Measurements from ENCODE around the gene LRP1B. TPM values are rescaled to one million over a fixed set of nuclear protein-coding genes. Genes with fewer than 3 reads are reported as not detected.

Gene LRP1B
- total RNA-seq, 1 donor from 2014 or later: not detected

DNA sequence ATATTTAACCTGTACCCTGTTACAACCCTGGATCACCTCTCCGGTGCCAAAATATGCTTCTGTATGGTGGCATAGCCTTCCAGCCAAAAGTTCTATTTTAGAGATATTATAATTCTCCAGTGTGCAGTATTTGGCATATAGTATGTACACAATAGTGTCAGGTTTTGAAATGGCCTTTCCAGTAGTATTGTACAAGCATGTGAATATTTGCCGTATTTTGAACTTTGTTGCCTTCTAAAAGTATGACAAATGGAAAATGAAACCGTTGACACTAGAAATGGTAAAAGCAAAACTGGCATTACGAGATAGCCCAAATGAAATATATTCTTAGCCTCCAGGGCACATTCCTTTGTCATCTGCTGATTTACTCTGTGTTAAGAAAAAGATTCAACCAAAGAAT is 431.2 kb downstream of the LRP1B start:
- intact Hi-C loops (cut with micrococcal nuclease): no loop called here
- DNase-seq (ENCODE audit: low spot score): no peak
- H3K36me3 Mint-ChIP-seq (ENCODE audit: low read depth): no peaks in the 10 kb centered on the region
- no peak overlapping the region for H3K27ac Mint-ChIP-seq
- H3K4me1 Mint-ChIP-seq (ENCODE audit: low read depth): no peaks in the 10 kb centered on the region
- no peaks in the 10 kb centered on the region for H3K27me3 Mint-ChIP-seq (ENCODE audit: low read depth)
- no peak overlapping the region for H3K4me3 Mint-ChIP-seq (ENCODE audit: low read depth)
- peaks cover 10% of the 10 kb centered on the region for H3K9me3 Mint-ChIP-seq

DNA sequence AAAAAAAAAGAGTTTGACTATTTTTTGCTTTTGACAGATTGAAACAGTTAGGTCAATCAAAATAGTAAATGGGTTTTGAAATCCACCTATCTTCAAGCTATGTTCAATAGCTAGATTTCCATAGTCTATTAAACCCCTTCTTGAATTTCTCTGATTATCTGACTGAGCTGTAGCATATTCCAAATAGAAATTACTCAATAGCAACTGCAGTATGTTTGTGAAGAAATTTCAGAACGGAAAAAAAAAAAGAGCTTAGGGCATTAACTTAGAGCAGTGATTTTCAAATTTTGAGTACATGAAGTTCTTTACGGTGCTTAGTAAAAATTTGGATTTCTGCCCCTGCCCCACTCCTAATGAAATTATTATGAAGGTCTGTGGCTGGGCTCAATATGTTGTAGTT is 432.3 kb downstream of the LRP1B start:
- Mint-ChIP-seq H3K4me1 (ENCODE audit: low read depth) (no peaks in the 10 kb centered on the region), H3K4me3 (ENCODE audit: low read depth) (no peak overlapping the region), H3K9me3 (peaks cover 15% of the 10 kb centered on the region), H3K36me3 (ENCODE audit: low read depth) (no peaks in the 10 kb centered on the region), H3K27me3 (ENCODE audit: low read depth) (no peaks in the 10 kb centered on the region), H3K27ac (no peak overlapping the region)
- intact Hi-C loops (cut with micrococcal nuclease): no loop called here
- no peak for DNase-seq (ENCODE audit: low spot score)

DNA sequence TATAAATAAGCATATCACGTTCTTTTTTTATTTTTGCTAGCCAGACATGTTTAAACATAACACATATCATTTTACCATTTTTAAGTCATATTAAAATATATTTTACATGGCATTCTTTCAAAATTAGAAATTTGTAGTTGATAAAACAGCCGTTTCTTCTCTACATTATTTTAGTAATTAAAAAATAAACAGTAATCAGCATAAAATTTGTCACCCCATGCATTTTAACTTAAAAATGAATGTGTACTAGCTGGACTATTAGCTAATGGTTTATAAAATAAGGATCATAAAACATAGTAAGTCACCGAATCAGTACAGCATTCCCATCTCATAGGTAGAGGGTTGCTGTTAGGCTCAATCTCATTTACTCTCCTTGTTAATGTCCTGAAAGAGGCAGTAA is 433.8 kb downstream of the LRP1B start:
- Mint-ChIP-seq H3K27ac (no peak overlapping the region), H3K36me3 (ENCODE audit: low read depth) (no peaks in the 10 kb centered on the region), H3K9me3 (peaks cover 15% of the 10 kb centered on the region), H3K4me3 (ENCODE audit: low read depth) (no peak overlapping the region), H3K27me3 (ENCODE audit: low read depth) (no peaks in the 10 kb centered on the region), H3K4me1 (ENCODE audit: low read depth) (no peaks in the 10 kb centered on the region)
- intact Hi-C loops (cut with micrococcal nuclease): no loop called here
- no peak for DNase-seq (ENCODE audit: low spot score)

DNA sequence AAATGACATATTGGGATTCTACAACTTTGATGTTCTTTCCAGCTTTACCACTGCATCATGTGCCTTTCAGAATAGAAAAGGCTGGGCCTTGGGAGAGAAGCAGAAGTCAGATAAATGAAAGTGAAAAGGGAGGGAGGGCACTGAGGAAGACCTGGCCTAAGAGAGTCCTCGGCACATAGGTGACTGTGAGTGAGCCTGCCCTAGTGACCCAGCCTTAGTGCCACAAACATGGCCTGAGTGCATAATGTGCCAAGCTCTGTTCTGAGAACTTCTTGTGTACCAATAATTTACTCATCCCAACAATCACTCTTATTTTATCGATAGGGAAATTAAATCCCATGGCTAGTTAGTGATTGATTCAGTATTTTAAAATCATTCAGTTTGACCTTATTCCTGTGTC is 436.6 kb downstream of the LRP1B start:
- Mint-ChIP-seq H3K27ac (no peak overlapping the region), H3K4me1 (ENCODE audit: low read depth) (no peaks in the 10 kb centered on the region), H3K27me3 (ENCODE audit: low read depth) (no peaks in the 10 kb centered on the region), H3K9me3 (peaks cover 15% of the 10 kb centered on the region), H3K36me3 (ENCODE audit: low read depth) (no peaks in the 10 kb centered on the region), H3K4me3 (ENCODE audit: low read depth) (no peak overlapping the region)
- no peak for DNase-seq (ENCODE audit: low spot score)
- intact Hi-C loops (cut with micrococcal nuclease): no loop called here

DNA sequence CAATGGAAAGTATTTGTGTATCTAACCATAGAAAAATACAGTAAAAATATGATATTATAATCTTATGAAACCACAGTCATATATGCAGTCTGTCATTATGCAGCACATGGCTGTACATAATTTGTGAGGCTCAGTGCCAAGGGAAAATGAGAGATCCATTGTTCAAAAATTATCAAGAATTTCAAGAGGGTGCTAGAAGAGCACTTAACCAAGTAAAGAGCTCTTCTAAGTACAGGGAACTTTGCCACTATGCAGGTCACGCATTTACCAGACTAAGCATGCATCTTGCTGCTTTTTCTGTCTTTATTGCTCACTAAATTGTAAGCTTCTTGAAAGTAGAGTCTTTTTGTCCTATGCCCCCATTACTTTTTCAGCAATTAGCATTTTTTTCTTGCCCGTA is 438.0 kb downstream of the LRP1B start:
- H3K4me1 Mint-ChIP-seq (ENCODE audit: low read depth): no peaks in the 10 kb centered on the region
- no peak for DNase-seq (ENCODE audit: low spot score)
- peaks cover 15% of the 10 kb centered on the region for H3K9me3 Mint-ChIP-seq
- H3K27me3 Mint-ChIP-seq (ENCODE audit: low read depth): no peaks in the 10 kb centered on the region
- intact Hi-C loops (cut with micrococcal nuclease): no loop called here
- H3K27ac Mint-ChIP-seq: no peak overlapping the region
- H3K4me3 Mint-ChIP-seq (ENCODE audit: low read depth): no peak overlapping the region
- H3K36me3 Mint-ChIP-seq (ENCODE audit: low read depth): no peaks in the 10 kb centered on the region

DNA sequence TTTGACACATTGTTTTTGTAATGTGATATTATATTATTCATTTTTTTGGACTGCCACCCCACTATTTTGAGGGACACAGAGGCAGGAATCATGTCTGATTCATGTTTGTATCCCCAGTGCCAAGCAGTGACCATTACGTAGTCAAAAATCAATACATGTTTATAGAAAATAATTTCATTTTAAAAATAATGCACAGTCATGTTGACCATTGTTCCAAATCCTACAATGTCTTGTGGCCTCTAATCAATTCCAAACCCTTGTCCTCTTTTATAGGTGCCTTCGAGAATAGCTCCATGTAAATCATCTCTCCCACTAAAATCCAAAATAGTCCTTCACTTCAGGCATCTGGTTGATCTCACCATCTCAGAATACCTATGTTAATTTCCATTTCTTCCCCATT is 454.7 kb downstream of the LRP1B start:
- no peak overlapping the region for H3K4me3 Mint-ChIP-seq (ENCODE audit: low read depth)
- H3K36me3 Mint-ChIP-seq (ENCODE audit: low read depth): no peaks in the 10 kb centered on the region
- no peak for DNase-seq (ENCODE audit: low spot score)
- no peak overlapping the region for H3K27ac Mint-ChIP-seq
- H3K4me1 Mint-ChIP-seq (ENCODE audit: low read depth): no peaks in the 10 kb centered on the region
- H3K27me3 Mint-ChIP-seq (ENCODE audit: low read depth): no peaks in the 10 kb centered on the region
- intact Hi-C loops (cut with micrococcal nuclease): no loop called here
- H3K9me3 Mint-ChIP-seq: peaks cover 15% of the 10 kb centered on the region

DNA sequence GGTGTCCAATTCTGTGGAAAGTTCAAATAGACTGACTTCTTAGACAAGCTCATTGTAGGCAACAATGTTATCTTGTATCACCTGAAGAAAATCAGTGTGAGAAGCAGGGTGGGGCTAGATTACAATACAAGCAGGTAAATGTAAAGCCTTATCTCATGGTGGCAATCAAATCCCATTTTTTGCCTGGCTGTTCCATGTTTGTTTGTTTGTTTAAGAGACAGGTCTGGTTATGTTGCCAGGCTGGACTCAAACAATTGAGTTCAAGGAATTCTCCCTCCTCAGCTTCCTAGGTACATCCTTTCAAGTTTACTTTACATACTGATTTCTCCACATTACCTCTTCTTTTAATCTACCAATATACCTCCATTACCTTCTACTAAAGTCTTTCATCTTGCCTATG is 464.6 kb downstream of the LRP1B start:
- no peaks in the 10 kb centered on the region for H3K27me3 Mint-ChIP-seq (ENCODE audit: low read depth)
- DNase-seq (ENCODE audit: low spot score): no peak
- peaks cover 22% of the 10 kb centered on the region for H3K9me3 Mint-ChIP-seq
- H3K4me1 Mint-ChIP-seq (ENCODE audit: low read depth): no peaks in the 10 kb centered on the region
- H3K4me3 Mint-ChIP-seq (ENCODE audit: low read depth): no peak overlapping the region
- intact Hi-C loops (cut with micrococcal nuclease): no loop called here
- H3K36me3 Mint-ChIP-seq (ENCODE audit: low read depth): no peaks in the 10 kb centered on the region
- H3K27ac Mint-ChIP-seq: no peak overlapping the region

DNA sequence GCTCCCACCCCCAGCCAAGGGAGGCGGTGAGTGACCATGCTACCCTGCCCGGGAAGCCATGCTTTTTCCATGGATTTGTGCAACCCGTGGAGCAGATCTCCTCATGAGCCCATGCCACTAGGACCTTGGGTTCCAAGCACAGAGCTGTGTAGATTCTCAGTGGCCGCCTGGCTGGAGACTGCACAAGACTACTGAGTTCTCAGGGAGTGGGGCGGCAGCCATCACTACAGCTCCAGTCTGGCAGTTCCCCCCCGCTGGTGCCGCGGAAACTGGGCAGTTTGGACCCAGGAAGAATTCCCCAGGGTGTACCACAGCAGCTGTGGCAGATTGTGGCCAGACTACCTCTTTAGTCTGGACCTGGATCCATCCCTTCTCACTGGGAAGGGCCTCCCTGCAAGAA is 470.6 kb downstream of the LRP1B start:
- no peak overlapping the region for H3K27ac Mint-ChIP-seq
- no peak overlapping the region for H3K4me3 Mint-ChIP-seq (ENCODE audit: low read depth)
- peaks cover 26% of the 10 kb centered on the region for H3K9me3 Mint-ChIP-seq
- intact Hi-C loops (cut with micrococcal nuclease): no loop called here
- no peaks in the 10 kb centered on the region for H3K27me3 Mint-ChIP-seq (ENCODE audit: low read depth)
- no peaks in the 10 kb centered on the region for H3K36me3 Mint-ChIP-seq (ENCODE audit: low read depth)
- H3K4me1 Mint-ChIP-seq (ENCODE audit: low read depth): no peaks in the 10 kb centered on the region
- DNase-seq (ENCODE audit: low spot score): no peak

DNA sequence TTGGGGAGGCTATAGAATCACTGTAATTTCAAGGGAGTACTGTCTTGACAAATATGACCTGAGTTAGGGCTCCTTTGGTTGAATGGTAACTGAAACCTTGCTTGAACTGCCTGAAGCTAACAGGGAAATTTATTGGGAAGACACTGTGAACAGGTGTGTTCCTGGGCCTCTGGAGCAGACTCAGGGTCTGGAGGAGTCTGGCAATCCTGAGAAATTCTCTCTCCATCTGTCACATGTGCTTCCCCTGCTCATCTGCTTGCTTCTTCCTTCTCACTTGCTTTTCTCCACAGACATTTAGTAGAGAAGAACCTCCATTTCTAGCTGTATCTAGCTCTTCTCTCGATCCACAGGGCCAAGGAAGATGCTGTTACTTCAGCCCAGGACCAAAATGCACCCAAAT is 476.5 kb downstream of the LRP1B start:
- H3K27me3 Mint-ChIP-seq (ENCODE audit: low read depth): no peaks in the 10 kb centered on the region

DNA sequence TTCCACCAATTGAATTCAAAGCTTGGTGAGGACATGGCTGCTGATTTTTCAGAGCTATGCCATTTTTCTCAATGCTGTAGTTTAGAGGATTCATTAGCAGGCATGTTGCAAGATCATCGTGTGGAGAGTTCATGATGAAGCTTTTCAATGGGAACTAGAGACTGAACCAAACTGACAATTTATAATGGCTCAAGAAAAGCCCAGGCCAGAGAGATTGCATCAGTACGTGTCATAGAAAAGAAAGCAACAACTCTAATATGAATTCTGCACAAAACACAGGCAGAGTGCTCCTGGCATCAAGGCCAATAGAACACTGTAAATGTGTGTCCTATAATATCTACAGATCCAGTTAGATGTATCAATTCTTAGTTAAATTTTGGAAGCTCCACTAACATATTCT is 477.6 kb downstream of the LRP1B start:
- peaks cover 8% of the 10 kb centered on the region for H3K9me3 Mint-ChIP-seq
- no peaks in the 10 kb centered on the region for H3K4me1 Mint-ChIP-seq (ENCODE audit: low read depth)
- intact Hi-C loops (cut with micrococcal nuclease): no loop called here
- no peak for DNase-seq (ENCODE audit: low spot score)
- H3K4me3 Mint-ChIP-seq (ENCODE audit: low read depth): no peak overlapping the region
- no peaks in the 10 kb centered on the region for H3K27me3 Mint-ChIP-seq (ENCODE audit: low read depth)
- no peak overlapping the region for H3K27ac Mint-ChIP-seq
- H3K36me3 Mint-ChIP-seq (ENCODE audit: low read depth): no peaks in the 10 kb centered on the region

More for the DNA sequence above, 476.5 kb downstream of the LRP1B start:
- Mint-ChIP-seq H3K4me1 (ENCODE audit: low read depth) (no peaks in the 10 kb centered on the region), H3K4me3 (ENCODE audit: low read depth) (no peak overlapping the region), H3K9me3 (peaks cover 6% of the 10 kb centered on the region), H3K36me3 (ENCODE audit: low read depth) (no peaks in the 10 kb centered on the region), H3K27ac (no peak overlapping the region)
- no peak for DNase-seq (ENCODE audit: low spot score)
- intact Hi-C loops (cut with micrococcal nuclease): no loop called here

DNA sequence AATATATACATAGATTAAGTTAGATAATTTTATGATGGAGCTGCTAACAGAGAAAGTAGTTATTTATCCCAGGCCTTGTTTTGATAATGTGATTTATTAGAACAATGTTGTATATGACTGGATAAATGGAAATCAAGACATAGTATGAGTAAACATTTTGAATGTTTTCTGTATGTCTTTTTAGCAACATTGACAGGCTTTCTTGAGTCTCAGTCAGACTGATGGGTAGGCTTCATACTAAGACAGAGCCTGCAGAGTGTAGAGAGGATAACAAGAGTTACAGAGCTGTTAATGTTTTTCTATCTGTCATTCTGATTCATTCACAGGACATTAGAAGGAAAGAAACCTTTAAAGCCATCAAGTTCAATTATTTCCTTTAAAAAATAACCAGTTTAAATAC is 478.5 kb downstream of the LRP1B start:
- intact Hi-C loops (cut with micrococcal nuclease): no loop called here
- no peak for DNase-seq (ENCODE audit: low spot score)
- H3K27me3 Mint-ChIP-seq (ENCODE audit: low read depth): no peaks in the 10 kb centered on the region
- H3K9me3 Mint-ChIP-seq: peaks cover 9% of the 10 kb centered on the region
- no peaks in the 10 kb centered on the region for H3K4me1 Mint-ChIP-seq (ENCODE audit: low read depth)
- no peaks in the 10 kb centered on the region for H3K36me3 Mint-ChIP-seq (ENCODE audit: low read depth)
- no peak overlapping the region for H3K4me3 Mint-ChIP-seq (ENCODE audit: low read depth)
- no peak overlapping the region for H3K27ac Mint-ChIP-seq

DNA sequence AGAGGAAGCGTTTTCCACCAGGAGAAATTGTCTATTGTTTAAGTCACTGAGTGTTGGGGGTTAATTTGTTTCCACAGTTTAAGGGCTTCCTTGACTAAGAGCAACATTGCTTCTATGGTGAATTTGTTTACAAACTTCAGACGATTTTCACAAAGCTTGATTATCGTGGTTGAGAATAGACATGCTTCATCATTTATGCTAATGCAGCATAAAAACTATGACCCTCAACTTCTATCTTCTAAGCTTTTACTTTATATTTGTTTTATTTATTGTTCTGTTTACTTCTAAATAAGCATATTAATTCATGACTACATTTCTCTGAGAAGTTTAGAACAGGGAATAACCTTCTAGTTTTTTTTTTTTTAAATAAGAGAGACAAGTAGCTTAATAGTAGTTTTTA is 483.5 kb downstream of the LRP1B start:
- DNase-seq (ENCODE audit: low spot score): no peak
- Mint-ChIP-seq H3K27ac (no peak overlapping the region), H3K4me1 (ENCODE audit: low read depth) (no peaks in the 10 kb centered on the region), H3K36me3 (ENCODE audit: low read depth) (no peaks in the 10 kb centered on the region), H3K4me3 (ENCODE audit: low read depth) (no peak overlapping the region), H3K27me3 (ENCODE audit: low read depth) (no peaks in the 10 kb centered on the region), H3K9me3 (peaks cover 18% of the 10 kb centered on the region)
- intact Hi-C loops (cut with micrococcal nuclease): no loop called here

DNA sequence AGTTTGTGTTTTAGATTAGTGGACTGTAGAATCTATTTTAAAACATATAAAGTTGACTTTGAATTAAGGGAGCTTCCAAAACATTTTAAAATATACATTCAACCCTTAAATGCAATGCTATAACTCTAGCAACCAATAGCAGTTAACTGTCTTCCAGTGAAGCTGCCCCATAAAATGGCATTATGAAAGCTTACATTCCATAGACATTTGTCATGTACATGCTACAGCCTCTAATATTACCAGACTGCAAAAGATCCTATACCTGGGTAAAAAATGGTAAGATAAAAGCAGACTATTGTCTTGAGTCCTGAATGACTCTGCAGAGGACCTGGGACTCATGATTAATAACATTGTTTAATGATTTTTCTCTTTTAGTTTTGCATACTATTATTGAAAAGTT is 489.4 kb downstream of the LRP1B start:
- H3K4me1 Mint-ChIP-seq (ENCODE audit: low read depth): no peaks in the 10 kb centered on the region

DNA sequence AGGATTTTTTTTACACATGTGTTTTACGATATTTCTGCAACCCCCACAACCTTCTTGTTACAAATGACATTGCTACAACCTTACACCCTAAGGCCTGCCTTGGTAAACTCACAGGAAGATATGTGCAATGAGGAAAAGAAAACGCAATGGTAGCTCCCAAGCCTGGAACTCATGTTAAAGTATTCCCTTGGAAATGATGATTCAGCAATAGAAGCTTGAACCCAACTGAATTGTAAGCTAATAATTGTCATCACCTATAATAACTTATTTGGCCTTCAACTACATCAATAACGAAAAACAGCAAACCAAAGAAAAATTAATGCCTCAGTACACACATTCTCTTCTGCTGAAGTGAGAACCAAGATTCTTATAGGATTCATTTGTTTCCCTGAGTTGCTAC is 491.0 kb downstream of the LRP1B start:
- Mint-ChIP-seq H3K36me3 (ENCODE audit: low read depth) (no peaks in the 10 kb centered on the region), H3K27me3 (ENCODE audit: low read depth) (no peaks in the 10 kb centered on the region), H3K4me3 (ENCODE audit: low read depth) (no peak overlapping the region), H3K27ac (no peak overlapping the region), H3K9me3 (peaks cover 15% of the 10 kb centered on the region), H3K4me1 (ENCODE audit: low read depth) (no peaks in the 10 kb centered on the region)
- intact Hi-C loops (cut with micrococcal nuclease): no loop called here
- DNase-seq (ENCODE audit: low spot score): no peak

More for the DNA sequence above, 489.4 kb downstream of the LRP1B start:
- Mint-ChIP-seq H3K36me3 (ENCODE audit: low read depth) (no peaks in the 10 kb centered on the region), H3K27me3 (ENCODE audit: low read depth) (no peaks in the 10 kb centered on the region), H3K9me3 (peaks cover 15% of the 10 kb centered on the region), H3K27ac (no peak overlapping the region), H3K4me3 (ENCODE audit: low read depth) (no peak overlapping the region)
- intact Hi-C loops (cut with micrococcal nuclease): no loop called here
- DNase-seq (ENCODE audit: low spot score): no peak
